GM23248 (cell line): ENCODE data around the gene PIGN.

ENCODE experiments used
- EZH2 ChIP-seq: fragments of 200-600 bp; sonication (generic); IDR thresholded peaks from 2 replicates; pipeline ENCODE4 v1.6.1; 2018; ENCODE audit warnings: antibody characterized with exemption, mild to moderate bottlenecking; ENCODE audit not compliant: insufficient read depth, poor library complexity, severe bottlenecking
- EZH2phosphoT487 ChIP-seq: fragments of 200-600 bp; sonication (generic); IDR thresholded peaks from 2 replicates; pipeline ENCODE4 v1.6.1; 2018; ENCODE audit warnings: antibody characterized with exemption, moderate library complexity, mild to moderate bottlenecking, low read depth; ENCODE audit not compliant: insufficient read depth

GRCh38 chr18:62018759-62019041 is 168.2 kb downstream of the PIGN start:
- no peak for TF ChIP-seq EZH2
- no peak for TF ChIP-seq EZH2phosphoT487
